GM18951 (cell line): ENCODE measurements around the gene RIC8B.
"Not testable (repeated sequence)": the region's sequence is repeated elsewhere in the genome, so short reads cannot be mapped to it uniquely, and the experiment has no call there.

Experiments used
- POLR2A ChIP-seq: IDR thresholded peaks from 4 replicates; pipeline ENCODE4 v1.6.1; 2011; ENCODE audit warnings: mild to moderate bottlenecking; ENCODE audit not compliant: insufficient read length, insufficient read depth; ENCODE audit errors: extremely low read depth
- in situ Hi-C: fragments of 300-500 bp; cut with MboI; formaldehyde crosslinking; loops from one replicate; pipeline ENCODE4 v1.12.0; 2022; ENCODE audit warnings: low sequenced_read_pairs, mixed read lengths, inconsistent platforms; ENCODE audit not compliant: unreplicated experiment

RIC8B gene

GRCh38 chr12:106915635-106916026 lies 141.1 kb downstream of the RIC8B start:
- no peak for TF ChIP-seq POLR2A
- in situ Hi-C loops = no loop called here

GRCh38 chr12:106917503-106917902 lies 143.0 kb downstream of the RIC8B start:
- TF ChIP-seq POLR2A = no peak
- in situ Hi-C loops = no loop called here

DNA sequence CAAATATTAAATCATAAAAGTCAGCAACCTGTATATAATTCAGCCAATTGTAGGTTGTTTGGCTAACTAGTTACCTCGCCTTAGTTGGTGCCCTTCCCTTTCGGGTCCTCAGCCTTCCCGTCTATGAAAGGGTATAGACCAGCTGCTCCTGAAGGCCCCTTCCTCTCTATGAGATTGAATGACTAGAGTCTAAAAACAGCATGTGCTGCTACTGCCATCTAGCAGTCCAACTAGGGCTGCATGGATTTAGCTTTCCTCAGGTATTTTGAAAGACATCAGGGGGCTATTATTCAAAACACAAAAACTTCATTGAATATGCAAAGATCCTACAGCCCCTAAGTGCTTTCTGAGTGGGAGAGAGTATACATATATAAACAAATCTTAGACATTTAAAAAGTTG lies 144.3 kb downstream of the RIC8B start:
- in situ Hi-C loops = no loop called here
- no peak for TF ChIP-seq POLR2A

DNA sequence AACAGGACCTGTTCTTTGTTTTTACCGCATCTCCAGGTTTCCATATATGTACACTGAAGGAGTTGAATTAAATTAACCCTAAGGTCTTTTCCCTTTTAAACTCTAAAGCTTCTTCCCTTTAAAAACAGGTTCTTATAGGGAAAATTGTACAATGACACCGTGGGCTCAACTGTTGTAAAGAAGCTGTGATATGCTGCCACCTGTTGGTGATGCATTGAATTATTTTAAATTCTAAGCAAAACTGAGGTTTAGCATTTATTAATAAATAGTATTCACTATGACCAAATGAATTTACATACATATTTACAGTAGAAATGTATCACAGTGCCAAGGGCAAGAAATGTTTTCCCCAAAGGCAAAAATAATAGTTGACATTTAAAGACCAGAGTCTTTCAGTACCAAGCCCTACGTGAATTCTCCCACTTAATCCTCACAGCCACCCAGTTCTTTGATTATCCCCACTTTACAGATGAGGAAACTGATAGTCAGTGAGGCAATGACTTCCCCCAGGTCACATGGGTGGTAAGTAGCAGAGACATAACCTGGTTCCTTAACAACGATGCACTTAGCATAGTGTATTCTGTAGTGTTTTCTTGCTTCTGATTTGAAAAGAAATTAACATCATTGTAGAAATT lies 145.5 kb downstream of the RIC8B start:
- no peak for TF ChIP-seq POLR2A
- in situ Hi-C loops = no loop called here

DNA sequence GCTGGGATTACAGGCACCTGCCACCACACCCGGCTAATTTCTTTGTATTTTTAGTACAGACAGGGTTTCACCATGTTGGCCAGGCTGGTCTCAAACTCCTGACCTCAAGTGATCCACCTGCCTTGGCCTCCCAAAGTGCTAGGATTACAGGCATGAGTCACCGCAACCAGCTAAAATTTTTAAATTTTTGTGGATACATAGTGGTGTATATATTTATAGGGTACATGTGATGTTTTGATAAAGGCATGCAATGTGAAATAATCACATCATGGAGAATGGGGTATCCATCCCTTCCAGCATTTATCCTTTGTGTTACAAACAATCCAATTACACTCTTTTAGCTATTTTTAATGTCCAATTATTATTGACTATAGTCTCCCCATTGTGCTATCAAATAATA lies 147.5 kb downstream of the RIC8B start:
- in situ Hi-C loops = not testable (repeated sequence)

- in situ Hi-C loops = not testable (repeated sequence)
Observed at GRCh38 chr12:106923594-106923993, 149.1 kb downstream of the RIC8B start.

- no peak for TF ChIP-seq POLR2A
- in situ Hi-C loops = no loop called here
Observed at GRCh38 chr12:106924268-106924861, 149.9 kb downstream of the RIC8B start.

- TF ChIP-seq POLR2A = no peak
- in situ Hi-C loops = no loop called here
Observed at GRCh38 chr12:106926657-106927056, 152.2 kb downstream of the RIC8B start.

GRCh38 chr12:106934277-106934676 lies 159.8 kb downstream of the RIC8B start:
- TF ChIP-seq POLR2A = no peak
- in situ Hi-C loops = no loop called here
